Hematopoietic multipotent progenitor cell treated with erythropoietin and hydrocortisone succinate and interleukin-3 and kit ligand, for 15 days (in vitro differentiated cells): ENCODE measurements around the gene CAMK2G.
"Not testable (repeated sequence)": the region's sequence is repeated elsewhere in the genome, so short reads cannot be mapped to it uniquely, and the experiment has no call there.

ENCODE experiments used
- DNase-seq: peaks from one replicate; pipeline ENCODE4 v3.0.0-alpha.2; 2015; ENCODE audit warnings: low spot score

CAMK2G gene

DNA sequence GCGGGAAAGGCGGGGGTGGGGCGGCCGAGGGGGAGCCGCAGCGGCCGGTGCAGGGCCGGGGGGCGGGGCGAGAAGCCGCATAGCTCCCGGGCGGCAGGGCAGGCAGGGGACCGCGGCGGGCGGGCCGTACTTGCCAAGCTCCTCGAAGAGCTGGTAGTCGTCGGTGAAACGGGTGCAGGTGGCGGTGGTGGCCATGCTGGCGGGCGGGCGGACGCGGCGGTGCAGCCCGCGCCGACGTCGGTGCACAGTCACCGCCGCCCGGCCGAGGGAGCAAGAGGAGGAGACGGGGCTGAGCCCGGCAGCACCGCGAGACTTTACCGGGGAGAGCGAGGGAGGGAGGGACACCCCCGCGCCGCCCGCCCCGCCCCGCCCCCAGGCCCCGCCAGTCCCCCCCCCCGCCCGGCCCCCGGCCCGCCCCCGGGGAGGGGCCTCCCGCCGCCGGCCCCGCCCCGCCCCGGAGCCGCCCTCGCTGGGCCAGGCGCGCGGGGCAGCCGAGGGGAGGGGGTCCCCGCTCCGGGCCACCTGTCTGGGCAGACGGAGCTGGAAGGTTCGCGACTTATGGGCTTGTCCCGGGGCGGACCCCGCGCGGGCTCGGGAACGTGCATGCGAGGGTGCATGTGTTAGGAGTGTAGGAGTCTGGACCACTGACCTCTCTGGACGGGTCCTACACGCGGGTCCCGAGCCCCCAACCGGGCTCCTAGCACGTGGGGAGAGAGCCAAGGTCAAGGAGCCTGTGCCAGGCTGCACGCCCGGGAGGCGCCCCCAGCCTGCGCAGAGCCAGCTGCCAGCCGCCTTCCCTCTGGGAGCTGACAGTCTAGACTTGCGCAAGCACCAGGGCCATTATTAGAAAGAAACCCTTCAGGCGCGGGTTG, at the start of gene CAMK2G:
TSS of gene CAMK2G (minus strand) at position 289 of the 872 bp plus-strand sequence. CDS start at position 195, 94 bp downstream.
- peak; percentile 80 for DNase-seq

DNA sequence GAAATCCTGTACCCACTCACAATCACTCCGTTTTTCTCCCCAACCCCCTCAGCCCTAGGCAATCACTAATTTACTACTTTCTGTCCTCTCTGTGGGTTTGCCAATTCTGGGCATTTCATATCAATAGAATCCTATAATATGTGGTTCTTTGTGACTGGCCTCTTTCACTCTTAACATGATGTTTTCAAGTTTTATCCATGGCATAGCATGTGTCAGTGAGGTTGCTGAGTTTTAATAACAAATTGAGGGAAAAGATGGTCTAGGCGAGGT, 48.4 kb upstream of the CAMK2G start:
- no peak for DNase-seq

DNA sequence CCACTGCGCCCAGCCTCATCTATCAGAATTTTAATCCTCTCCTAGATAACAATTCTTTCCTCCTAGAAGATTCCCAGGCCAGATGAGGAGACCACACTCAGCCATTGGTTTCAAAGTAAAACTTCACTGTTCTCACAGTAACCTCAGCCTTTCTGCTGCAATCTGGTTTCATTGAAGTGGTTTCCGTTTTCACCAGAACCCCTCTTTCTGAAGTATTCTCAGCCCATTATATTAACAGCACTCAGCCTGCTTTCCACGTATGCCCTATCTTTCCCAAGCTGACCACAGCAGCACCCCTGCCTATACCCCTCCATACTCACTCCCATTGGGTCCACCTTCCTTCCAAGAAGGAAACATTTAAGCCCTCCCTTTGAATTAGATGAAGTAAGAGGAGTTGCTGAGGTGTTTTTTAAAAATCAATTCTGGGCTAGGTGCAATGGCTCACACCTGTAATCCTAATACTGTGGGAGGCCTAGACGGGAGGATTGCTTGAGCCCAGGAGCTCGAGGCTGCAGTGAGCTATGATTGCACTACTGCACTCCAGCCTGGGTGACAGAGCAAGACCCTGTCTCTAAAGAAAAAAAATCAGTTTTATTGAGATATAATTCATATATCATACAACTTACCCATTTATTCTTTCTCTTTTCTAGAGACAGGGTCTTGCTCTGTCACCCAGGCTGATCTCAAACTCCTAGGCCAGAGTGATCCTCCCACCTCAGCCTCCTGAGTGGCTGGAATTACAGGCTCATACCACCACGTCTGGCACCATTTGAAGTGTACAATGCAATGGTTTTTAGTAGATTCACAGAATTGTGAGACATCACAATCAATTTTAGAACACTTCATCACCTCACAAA, 47.9 kb upstream of the CAMK2G start:
- no peak for DNase-seq

DNA sequence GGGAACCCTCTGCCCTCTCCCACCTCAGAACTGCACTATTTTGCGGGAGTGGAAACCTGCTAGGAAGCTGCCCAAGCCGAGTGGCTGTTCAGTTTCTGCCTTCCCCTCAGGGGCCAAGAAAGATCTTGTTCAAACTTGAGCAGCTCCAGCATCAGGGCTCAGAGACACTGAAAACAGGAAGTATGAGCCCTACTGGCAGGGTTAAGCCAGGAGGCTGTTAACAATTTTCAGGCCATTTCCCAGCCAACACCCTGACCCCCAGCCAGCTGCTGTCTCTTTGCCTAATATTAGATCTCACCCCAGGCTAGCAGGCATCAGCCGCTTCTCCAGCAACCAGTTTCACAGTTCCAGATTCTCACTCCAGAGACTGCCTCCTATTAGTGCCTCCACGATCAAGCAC, 45.7 kb upstream of the CAMK2G start:
- DNase-seq: no peak

DNA sequence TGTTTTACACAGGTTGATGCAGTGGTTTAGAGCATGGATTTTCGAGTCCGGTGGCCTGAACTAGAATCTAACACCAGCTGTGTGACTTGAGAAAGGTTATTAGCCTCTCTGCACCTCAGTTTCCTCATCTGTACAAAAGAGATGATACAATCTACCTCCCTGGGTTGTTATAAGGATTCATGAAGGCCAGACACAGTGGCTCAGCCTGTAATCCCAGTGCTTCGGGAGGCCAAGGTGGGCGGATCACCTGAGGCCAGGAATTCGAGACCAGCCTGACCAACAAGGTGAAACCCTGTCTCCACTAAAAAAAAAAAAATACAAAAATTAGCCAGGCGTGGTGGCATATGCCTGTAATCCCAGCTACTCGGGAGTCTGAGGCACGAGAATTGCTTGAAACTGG, 45.1 kb upstream of the CAMK2G start:
- DNase-seq: not testable (repeated sequence)

DNA sequence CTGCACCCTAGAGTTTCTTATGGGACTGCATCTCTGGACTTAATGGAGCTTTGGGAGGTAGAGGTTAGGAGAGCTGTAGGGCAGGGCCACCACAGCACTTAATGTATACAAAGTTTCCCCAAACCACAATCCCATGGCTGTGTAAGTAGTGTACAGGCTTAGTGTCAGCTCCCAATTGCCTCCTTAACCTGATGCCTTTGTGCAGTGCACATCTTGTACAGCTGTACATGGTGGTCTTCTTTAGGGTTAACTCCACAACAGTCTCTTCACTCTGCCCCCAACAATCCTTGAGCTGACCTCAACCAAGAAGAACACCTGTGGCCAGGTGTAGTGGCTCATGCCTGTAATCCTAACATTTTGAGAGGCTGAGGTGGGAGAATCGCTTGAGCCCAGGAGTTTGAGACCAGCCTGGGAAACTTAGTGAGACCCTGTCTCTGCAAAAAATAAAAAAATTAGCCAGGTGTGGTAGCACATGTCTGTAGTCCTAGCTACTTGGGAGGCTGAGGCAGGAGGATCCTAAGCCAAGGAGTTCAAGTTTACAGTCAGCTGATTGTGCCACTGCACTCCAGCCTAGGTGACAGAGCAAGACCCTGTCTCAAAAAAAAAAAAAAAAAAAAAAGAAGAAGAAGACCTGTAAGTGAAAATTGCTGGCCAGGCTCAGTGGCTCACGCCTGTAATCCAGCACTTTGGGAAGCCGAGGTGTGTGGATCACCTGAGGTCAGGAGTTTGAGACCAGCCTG, 43.4 kb upstream of the CAMK2G start:
- no peak for DNase-seq

DNA sequence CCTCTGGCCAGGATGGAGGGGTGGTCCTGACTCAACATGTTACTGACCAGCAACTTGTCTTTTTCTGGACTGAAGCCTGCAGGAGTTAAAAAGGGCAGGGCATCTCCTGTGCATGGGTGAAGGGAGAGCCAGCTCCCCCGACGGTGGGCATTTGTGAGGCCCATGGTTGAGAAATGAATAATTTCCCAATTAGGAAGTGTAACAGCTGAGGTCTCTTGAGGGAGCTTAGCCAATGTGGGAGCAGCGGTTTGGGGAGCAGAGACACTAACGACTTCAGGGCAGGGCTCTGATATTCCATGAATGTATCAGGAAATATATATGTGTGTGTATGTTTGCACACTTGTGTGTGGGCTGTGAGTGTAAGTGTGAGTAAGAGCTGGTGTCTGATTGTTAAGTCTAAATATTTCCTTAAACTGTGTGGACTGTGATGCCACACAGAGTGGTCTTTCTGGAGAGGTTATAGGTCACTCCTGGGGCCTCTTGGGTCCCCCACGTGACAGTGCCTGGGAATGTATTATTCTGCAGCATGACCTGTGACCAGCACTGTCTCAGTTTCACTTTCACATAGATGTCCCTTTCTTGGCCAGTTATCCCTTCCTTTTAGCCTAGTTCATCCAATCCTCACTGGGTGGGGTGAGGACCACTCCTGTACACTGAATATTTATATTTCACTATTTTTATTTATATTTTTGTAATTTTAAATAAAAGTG, 42.6 kb upstream of the CAMK2G start:
- DNase-seq: no peak

DNA sequence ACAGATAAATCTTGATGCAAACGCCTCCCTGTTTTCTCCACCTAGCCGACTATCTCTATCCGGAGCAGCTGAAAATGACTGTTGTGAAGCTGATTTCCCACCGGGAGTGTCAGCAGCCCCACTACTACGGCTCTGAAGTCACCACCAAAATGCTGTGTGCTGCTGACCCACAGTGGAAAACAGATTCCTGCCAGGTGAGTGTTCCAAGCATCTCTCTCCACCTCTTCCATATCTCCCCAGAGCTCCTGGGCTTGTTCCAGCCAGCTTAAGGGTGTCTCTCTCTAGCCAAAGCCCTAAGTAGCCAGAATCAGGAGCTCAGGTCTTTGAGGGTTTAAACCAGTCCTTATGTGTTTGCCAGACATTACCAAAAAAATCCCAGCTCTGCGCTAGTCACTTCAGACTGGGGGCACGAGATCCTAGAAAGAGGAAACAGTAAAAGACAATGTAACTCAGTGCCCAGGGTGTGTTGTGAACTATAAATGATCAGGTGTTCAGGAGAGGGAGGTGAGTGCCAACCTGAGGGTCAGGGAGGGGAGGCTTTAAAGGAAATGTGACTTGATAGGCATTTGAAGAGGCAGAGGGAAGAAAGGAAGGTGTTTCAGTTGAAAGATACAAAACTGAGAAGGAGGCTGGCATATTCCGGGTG, 41.0 kb upstream of the CAMK2G start:
- DNase-seq: no peak

DNA sequence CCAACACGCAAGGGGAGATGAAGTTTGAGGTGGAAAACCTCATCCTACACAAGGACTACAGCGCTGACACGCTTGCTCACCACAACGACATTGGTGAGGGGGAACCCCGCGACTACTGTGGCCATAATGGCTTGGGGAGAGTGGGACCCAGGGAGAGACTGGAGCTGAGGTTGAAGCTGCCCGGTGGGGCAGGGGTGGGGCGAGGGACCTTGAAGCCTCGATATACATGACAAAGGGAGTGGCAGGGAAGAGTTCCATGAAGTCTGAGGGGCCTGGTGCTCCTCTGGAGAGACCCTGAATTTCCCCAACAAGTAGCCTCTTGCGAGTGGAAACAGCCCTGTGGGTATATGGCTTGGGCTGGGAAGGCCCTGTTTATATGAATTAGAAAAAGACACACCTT, 39.7 kb upstream of the CAMK2G start:
- DNase-seq: no peak

DNA sequence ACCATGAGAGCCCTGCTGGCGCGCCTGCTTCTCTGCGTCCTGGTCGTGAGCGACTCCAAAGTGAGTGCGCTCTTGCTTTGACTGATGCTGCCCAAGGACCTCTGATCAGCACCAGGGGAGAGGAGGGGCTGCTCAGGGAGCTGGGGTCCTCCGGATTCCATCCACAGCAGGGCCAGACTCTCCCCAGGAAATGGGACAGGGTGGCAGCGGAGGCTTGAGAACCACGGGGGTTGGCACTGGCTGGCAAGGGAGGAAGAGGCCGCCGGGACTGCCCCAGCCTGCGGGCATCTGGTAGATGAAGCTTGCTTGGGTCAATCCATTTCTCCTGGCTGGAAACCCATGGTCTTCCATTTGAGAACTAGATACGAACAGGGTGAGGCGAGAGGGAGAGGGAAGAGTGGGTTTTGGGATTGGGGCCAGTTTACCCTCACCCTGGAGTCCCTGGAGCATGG, 37.2 kb upstream of the CAMK2G start:
- no peak for DNase-seq

DNA sequence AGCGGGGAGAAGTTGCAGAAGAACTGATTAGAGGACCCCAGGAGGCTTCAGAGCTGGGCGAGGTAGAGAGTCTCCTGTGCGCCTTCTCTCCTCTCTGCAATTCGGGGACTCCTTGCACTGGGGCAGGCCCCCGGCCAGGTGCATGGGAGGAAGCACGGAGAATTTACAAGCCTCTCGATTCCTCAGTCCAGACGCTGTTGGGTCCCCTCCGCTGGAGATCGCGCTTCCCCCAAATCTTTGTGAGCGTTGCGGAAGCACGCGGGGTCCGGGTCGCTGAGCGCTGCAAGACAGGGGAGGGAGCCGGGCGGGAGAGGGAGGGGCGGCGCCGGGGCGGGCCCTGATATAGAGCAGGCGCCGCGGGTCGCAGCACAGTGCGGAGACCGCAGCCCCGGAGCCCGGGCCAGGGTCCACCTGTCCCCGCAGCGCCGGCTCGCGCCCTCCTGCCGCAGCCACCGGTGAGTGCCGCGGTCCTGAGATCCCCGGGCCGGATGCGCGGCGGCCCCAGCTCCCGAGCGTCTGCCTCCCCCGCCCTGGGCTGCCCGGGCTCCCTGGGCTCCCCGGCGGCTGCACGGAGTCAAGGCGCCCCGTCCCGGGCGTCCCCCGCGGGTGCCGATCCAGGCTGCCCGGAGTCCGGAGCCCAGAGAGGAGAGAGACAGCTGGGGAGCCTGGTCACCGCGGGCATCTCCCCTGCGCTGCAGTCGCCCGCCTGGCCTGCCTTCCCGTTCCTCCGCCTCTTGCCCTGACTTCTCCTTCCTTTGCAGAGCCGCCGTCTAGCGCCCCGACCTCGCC, 36.6 kb upstream of the CAMK2G start, which contains the start of gene PLAU:
TSS of gene PLAU (plus strand) at position 369 of the 789 bp plus-strand sequence. CDS start 424 bp downstream, outside the sequence.
- DNase-seq: no peak

DNA sequence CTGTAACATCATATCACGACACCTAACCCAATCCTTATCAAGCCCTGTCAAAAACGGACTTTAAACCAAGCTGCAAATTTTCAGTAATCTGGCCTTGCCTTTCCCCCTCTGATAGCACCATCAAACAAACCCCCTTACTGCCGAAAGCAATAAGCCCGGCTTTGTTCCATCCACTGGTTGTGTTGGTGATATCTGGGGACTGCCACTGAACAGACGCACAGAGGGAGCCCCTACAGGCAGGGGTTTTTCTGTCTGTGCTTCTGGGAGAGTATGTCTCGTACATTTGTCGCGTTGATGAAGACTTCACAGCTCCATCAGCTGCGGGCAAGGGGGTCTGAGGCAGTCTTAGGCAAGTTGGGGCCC, 36.0 kb upstream of the CAMK2G start:
- no peak for DNase-seq

DNA sequence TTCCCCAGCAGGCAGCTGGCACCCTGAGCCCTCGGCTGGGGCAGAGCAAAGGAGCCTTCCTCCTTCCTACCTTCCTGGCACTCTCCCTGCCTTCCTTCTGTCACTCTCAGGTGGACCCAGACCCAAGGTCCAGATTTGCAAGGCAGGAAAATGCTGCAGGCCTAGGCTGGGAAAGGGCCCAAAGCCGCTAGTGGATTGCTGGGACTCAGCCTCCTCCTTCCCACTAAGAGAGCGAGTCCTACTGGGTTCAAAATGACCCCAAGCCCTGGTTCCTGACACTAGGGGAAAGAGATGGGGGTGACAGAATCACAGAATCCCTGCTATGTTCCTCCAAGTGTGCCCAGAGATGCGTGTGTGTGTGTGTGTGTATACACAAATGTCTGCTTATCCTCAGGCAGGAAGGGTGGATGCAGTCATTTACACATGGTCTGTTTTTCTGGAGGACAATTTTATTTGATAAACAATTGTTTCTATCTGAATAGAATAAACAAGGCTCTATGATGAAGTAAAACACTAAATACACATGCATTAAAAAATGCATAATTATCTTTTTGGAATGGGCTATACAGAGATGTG, 35.3 kb upstream of the CAMK2G start:
- DNase-seq: no peak

DNA sequence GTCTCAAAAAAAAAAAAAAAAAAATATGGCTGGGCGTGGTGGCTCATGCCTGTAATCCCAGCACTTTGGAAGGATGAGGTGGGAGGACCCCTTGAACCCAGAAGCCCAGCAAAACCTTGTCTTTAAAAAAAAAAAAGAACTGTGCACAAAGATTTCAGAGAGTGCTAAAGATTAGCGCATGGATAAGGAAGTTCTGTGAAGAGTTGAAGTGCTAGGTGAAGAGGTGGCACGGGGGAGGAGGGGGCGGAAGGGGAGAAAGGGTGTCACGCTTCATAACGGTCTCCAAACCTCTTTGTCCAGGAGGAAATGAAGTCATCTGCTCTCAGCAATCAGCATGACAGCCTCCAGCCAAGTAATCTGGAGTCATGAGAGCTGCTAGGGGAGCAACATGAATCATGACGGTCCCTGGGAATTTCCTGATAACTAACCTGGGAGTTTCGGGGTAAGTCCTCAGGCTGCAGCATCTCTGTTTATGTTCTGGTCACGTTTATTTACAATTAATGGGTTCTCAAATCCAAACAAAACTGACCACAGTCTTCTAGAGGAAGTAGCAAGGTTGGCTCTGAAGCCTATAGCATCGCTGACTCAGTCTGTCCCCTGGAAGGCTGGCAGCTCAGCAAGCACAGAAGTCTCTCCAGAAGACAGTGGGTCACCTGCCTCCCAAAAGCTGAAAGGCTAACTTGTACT, 34.6 kb upstream of the CAMK2G start:
- no peak for DNase-seq

DNA sequence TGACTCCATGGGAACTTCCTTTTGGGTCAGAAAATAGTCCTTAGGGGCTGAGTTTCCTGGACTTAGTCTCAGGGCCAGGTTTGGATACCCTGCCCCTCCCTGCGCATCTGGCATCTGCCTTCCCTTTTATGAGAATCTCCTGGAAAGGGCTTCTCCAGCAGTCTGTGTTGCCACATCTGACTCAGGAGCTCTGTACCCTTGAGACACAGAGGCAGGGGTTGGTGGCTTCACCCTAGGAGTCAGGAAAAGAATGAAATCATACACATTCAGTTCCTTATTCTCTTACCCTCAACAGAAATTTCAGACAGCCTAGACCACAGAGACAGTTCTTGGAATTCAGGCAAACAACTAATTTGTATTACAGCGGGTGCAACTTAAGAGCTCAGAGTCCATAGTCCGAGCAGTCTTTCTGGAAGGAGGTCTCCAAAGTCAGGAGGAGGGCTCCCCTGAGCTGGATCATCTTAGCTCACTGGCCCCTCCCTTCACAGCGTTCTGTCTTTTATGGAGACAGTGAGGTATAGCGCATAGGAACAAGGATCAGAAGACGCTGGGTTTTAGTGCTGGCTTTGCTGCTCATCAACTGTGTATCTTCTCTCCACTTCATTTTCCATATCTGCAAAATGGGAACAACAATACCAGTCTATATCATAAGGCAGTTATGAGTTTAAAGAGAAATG, 33.6 kb upstream of the CAMK2G start:
- no peak for DNase-seq

DNA sequence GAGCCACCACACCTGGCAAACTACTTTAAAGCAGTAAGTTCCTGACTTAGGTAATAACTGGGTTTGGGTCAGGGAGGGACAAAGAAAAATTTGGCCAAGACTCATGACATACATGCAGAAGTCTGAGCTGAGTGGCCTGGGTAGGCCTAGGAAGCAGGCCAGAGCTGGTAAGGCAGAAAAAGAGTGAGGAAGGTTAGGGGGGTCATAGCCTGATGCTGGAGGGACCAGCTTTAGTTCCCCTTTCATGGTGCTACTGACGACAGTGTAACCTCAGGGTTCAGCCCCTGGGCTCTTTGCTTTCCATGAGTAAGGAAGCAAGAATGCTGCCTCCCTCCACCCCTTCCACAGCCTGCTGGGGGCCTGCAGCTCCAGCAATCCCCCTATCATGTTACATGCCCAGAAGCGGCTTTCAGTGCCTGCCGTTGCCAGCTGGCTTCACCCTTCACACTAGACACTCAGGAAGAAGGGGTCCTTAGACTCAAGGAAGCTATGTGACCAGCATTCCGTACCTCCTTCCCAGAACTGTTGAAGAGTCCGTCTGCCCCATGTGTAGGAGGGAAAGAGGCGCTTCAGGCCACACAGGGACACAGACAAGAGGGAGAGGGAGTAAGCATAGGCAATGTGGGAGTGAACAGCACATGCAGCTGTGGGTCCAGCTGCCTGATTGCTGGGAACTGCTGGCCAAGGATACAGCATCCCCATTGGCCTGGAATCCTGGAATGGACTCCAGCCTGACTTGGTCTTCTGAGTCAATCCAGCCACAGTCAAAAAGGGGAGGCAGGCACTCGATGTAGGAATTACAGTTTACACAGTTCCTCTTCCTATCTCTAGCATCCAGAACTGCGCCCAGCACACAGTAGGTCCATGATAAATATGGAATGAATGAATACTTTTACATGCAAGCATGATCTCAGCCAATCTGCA, 32.4 kb upstream of the CAMK2G start:
- no peak for DNase-seq

DNA sequence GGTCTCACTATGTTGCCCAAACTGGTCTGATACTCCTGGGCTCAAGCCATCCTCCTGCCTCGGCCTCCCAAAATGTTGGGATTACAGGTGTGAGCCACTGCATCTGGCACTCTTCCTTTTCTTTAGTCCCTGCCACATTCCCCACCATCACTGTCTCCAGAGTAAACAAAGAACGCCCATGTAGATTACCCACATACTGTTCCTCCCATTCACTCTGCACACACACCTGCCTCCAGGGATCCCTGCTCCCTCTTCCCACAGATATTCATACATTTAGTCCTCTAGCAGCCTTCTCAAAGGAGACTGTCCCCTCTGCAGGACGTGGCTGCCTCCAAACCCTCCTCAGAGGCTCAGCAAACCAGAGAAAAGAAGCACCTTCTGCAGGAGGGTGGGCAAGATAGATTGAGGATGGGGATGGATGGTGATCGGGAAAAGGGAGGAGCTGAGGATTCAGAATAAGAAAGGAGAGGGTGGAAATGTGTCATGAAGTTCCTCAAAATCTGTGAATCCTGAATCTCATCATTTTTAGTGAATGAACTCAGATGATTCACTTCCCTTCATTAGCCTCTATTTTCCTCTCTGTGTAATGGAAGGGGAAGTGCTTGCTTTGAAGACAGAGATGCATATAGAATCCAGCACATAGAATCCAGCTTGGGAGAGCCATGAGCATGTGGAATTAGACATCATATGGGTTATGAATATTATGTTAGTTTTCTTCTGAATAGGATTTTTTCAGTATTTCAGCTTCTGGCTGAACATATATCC, 31.1 kb upstream of the CAMK2G start:
- DNase-seq: no peak
